ENCODE results near the gene BBS7. TPM values are rescaled to one million over a fixed set of nuclear protein-coding genes. Genes with fewer than 3 reads are reported as not detected.

Gene BBS7
- total and polyA plus RNA-seq, 10 of the 15 experiments (the other 5 are each of a cell fraction or from before 2014, with no cell fraction given): 5.2 to 15.2 (median 9.0) TPM

DNA sequence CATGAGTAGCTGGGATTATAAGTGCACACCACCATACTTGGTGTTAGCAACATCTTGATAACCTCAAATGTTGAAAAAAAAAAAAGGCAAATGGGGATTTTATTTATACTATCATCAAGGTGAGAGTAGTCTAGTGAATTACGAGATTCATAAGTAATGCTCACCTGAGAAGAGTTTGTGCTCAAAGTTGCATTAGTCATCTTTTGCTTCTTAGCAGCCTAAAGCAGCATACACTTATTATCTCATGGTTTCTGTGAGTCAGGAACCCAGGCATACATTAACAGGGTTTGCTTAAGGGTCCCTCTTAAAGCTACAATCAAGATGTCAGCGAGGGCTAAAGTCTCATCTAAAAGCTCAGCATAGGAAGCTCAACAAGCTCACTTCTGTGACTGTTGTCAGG lies 77.3 kb downstream of the BBS7 start:
- no peak for ATAC-seq
- ChIA-PET RAD21 (ENCODE audit: unreplicated experiment) (no interaction called here), SMC1A (ENCODE audit: uncharacterized antibody, unreplicated experiment) (interaction anchor here (1.0 to 1.7 kb wide), 4 partner anchors 11 to 16 kb away, joined by 3 to 7 read pairs (median 4); no protein-coding TSS in a partner anchor), CTCF (no interaction called here), POLR2A (interaction anchor here (1.6 kb wide), 1 partner anchor 15 kb away, joined by 6 read pairs; no protein-coding TSS in a partner anchor)
- no peaks in the 10 kb centered on the region for H3K27me3 ChIP-seq (replicated peaks in 1 of 2; ENCODE audit: control insufficient read depth in 2 of 2, insufficient read depth in 2 of 2, low read length in 1 of 2)
- no peak overlapping the region for H3K27ac ChIP-seq (ENCODE audit: control insufficient read depth, insufficient read depth)
- H3K9ac ChIP-seq (ENCODE audit: control insufficient read depth, insufficient read depth, low read length): no peak overlapping the region
- H3K4me3 ChIP-seq: no peak overlapping the region
- in situ Hi-C loops (cut with MboI) (no loop called here), intact Hi-C loops (cut with micrococcal nuclease; ENCODE audit: unreplicated experiment) (no loop called here)
- no peaks in the 10 kb centered on the region for H4K20me1 ChIP-seq (ENCODE audit: control insufficient read depth, insufficient read depth)
- H3K4me2 ChIP-seq (ENCODE audit: control insufficient read depth, insufficient read depth): no peak overlapping the region
- TF ChIP-seq USF1 (IDR thresholded peaks at IDR 0.05; ENCODE audit: borderline replicate concordance, extremely low read length, insufficient read depth, low read depth, low read length): no peak
- TF ChIP-seq SRF (IDR thresholded peaks at IDR 0.05; ENCODE audit: low read depth in 2 of 2, low read length in 2 of 2): no peak
- no peak for TF ChIP-seq YY1 (IDR thresholded peaks at IDR 0.05; ENCODE audit: low read depth, low read length)
- TF ChIP-seq, protein P1, sequence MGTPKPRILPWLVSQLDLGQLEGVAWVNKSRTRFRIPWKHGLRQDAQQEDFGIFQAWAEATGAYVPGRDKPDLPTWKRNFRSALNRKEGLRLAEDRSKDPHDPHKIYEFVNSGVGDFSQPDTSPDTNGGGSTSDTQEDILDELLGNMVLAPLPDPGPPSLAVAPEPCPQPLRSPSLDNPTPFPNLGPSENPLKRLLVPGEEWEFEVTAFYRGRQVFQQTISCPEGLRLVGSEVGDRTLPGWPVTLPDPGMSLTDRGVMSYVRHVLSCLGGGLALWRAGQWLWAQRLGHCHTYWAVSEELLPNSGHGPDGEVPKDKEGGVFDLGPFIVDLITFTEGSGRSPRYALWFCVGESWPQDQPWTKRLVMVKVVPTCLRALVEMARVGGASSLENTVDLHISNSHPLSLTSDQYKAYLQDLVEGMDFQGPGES (IDR thresholded peaks at IDR 0.05): no peak
- TF ChIP-seq SUPT20H (IDR thresholded peaks at IDR 0.05; ENCODE audit: borderline replicate concordance, control insufficient read depth, low read depth, low read length): no peak
- no peak for TF ChIP-seq POLR2AphosphoS2 (IDR thresholded peaks at IDR 0.05; ENCODE audit: low read depth, low read length)
- TF ChIP-seq TCF7 (IDR thresholded peaks at IDR 0.05; ENCODE audit: borderline replicate concordance): no peak
- TF ChIP-seq STAT1 (conservative IDR thresholded peaks at IDR 0.05): no peak
- TF ChIP-seq HDAC2 (IDR thresholded peaks at IDR 0.05): no peak
- TF ChIP-seq SMAD5 (IDR thresholded peaks at IDR 0.05; ENCODE audit: low read depth): no peak
- H3K9me3 ChIP-seq (replicated peaks; ENCODE audit: control insufficient read depth, insufficient read depth, low read length): no peaks in the 10 kb centered on the region
- no TSS peak for BruUV-seq (replicated peaks)
- no peaks in the 10 kb centered on the region for H3K36me3 ChIP-seq (ENCODE audit: control insufficient read depth in 2 of 2, insufficient read depth in 2 of 2, low read length in 1 of 2)
- no peak for FAIRE-seq
- no peak overlapping the region for H2AFZ ChIP-seq (ENCODE audit: control insufficient read depth, low read depth, low read length)
- DNase-seq (ENCODE audit: low read depth, low spot score): no peak
- H3K79me2 ChIP-seq (ENCODE audit: control insufficient read depth, insufficient read depth, low read length): no peaks in the 10 kb centered on the region
- 95% methylated on average over 2 of the region's 2 CpGs for WGBS (ENCODE audit: insufficient coverage, insufficient replicate concordance, low lambda C conversion rate, missing lambda C conversion rate)
- peaks cover 31% of the 10 kb centered on the region for H3K4me1 ChIP-seq (ENCODE audit: control insufficient read depth, insufficient read depth, low read length)
